IMR-90 (cell line): ENCODE measurements around the gene SAMM50. TPM values are rescaled to one million over a fixed set of nuclear protein-coding genes. Genes with fewer than 3 reads are reported as not detected.

Experiments used
- ATAC-seq: fragments of 200-7000 bp; cut with Tn5 transposase; 2 replicates; pipeline ENCODE4 v1.9.1; 2020; ENCODE audit warnings: low read depth, mild to moderate bottlenecking, moderate library complexity
- BruUV-seq: library from RNA; stranded (reverse); fragments of 400-500 nt; replicated peaks from 2 replicates; lab custom pipeline; 2021; lab: Mats Ljungman, UMichigan
- CTCF ChIA-PET: fragments of 300-600 bp; formaldehyde crosslinking; extraction: SDS; loops from one replicate; lab custom pipeline; 2021; ENCODE audit warnings: antibody characterized with exemption; lab: Yijun Ruan, JAX
- POLR2A ChIA-PET: fragments of 300-600 bp; sonication (Branson Sonifier 250); formaldehyde crosslinking; loops from one replicate; lab custom pipeline; 2022; ENCODE audit warnings: antibody characterized with exemption; ENCODE audit not compliant: unreplicated experiment; lab: Charles Lee
- DNase-seq: peaks from one replicate; pipeline ENCODE4 v3.0.0; 2013
- H2AFZ ChIP-seq: replicated peaks from 2 replicates; pipeline ENCODE3; 2013; ENCODE audit warnings: low read length, mild to moderate bottlenecking; ENCODE audit not compliant: poor library complexity
- H2AK5ac ChIP-seq: 2 replicates; pipeline ENCODE4 v1.6.1; 2013; ENCODE audit warnings: low read depth, low read length, inconsistent platforms
- H2AK9ac ChIP-seq: replicated peaks from 2 replicates; pipeline ENCODE3; 2013; ENCODE audit warnings: mild to moderate bottlenecking, low read depth, low read length, moderate library complexity; ENCODE audit not compliant: poor library complexity
- H2BK120ac ChIP-seq: 2 replicates; pipeline ENCODE4 v1.6.1; 2013; ENCODE audit warnings: low read depth, low read length, inconsistent platforms
- H2BK15ac ChIP-seq: 3 replicates; pipeline ENCODE4 v1.6.1; 2013; ENCODE audit warnings: low read depth, low read length, inconsistent platforms
- H2BK20ac ChIP-seq: 2 replicates; pipeline ENCODE4 v1.6.1; 2013; ENCODE audit warnings: low read depth, mild to moderate bottlenecking, inconsistent platforms, low read length, moderate library complexity
- H2BK5ac ChIP-seq: 2 replicates; pipeline ENCODE4 v1.6.1; 2013; ENCODE audit warnings: mild to moderate bottlenecking, low read depth, low read length, inconsistent platforms; ENCODE audit not compliant: poor library complexity, severe bottlenecking
- H3K14ac ChIP-seq: replicated peaks from 2 replicates; pipeline ENCODE4 v1.6.1; 2013; ENCODE audit warnings: low read depth, low read length, inconsistent platforms
- H3K18ac ChIP-seq: 2 replicates; pipeline ENCODE4 v1.6.1; 2013; ENCODE audit warnings: low read depth, low read length, control low read depth
- H3K23ac ChIP-seq: 2 replicates; pipeline ENCODE4 v1.6.1; 2013; ENCODE audit warnings: low read depth, low read length, inconsistent platforms
- H3K27ac ChIP-seq: 2 replicates; pipeline ENCODE4 v1.5.1; 2013; ENCODE audit warnings: mild to moderate bottlenecking, control low read depth, low read length; ENCODE audit not compliant: insufficient read depth
- H3K27me3 ChIP-seq: 2 replicates; pipeline ENCODE4 v1.6.1; 2013; ENCODE audit warnings: low read length; ENCODE audit not compliant: control insufficient read depth, insufficient read depth
- H3K36me3 ChIP-seq: 2 replicates; pipeline ENCODE4 v1.6.1; 2013; ENCODE audit warnings: low read length, mixed read lengths; ENCODE audit not compliant: control insufficient read depth, insufficient read depth
- H3K4ac ChIP-seq: 2 replicates; pipeline ENCODE4 v1.6.1; 2013; ENCODE audit warnings: low read depth, low read length, inconsistent platforms
- H3K4me1 ChIP-seq: 2 replicates; pipeline ENCODE4 v1.6.1; 2013; ENCODE audit warnings: low read length, mixed read lengths; ENCODE audit not compliant: control insufficient read depth, insufficient read depth
- H3K4me2 ChIP-seq: 2 replicates; pipeline ENCODE4 v1.6.1; 2013; ENCODE audit warnings: low read depth, mild to moderate bottlenecking, control low read depth, low read length, moderate library complexity
- H3K4me3 ChIP-seq: 2 replicates; pipeline ENCODE4 v1.5.1; 2013; ENCODE audit warnings: low read depth, mild to moderate bottlenecking, control low read depth, low read length, moderate library complexity; ENCODE audit not compliant: insufficient read depth
- H3K56ac ChIP-seq: 2 replicates; pipeline ENCODE4 v1.6.1; 2013; ENCODE audit warnings: low read length, inconsistent platforms; ENCODE audit not compliant: insufficient read depth; ENCODE audit errors: extremely low read depth
- H3K79me1 ChIP-seq, 2 experiments: 2 replicates each; pipeline ENCODE4 v1.6.1; 2013; ENCODE audit warnings: low read length in 2 of 2, inconsistent platforms in 1 of 2, low read depth in 1 of 2
- H3K9ac ChIP-seq: 2 replicates; pipeline ENCODE4 v1.6.1; 2013; ENCODE audit warnings: low read depth, low read length, control low read depth
- H3K9me1 ChIP-seq: 2 replicates; pipeline ENCODE4 v1.6.1; 2013; ENCODE audit warnings: low read length, inconsistent platforms; ENCODE audit not compliant: insufficient read depth
- H3K9me3 ChIP-seq: 2 replicates; pipeline ENCODE4 v1.6.1; 2013; ENCODE audit warnings: low read length; ENCODE audit not compliant: control insufficient read depth, insufficient read depth
- H4K20me1 ChIP-seq: 2 replicates; pipeline ENCODE4 v1.6.1; 2013; ENCODE audit warnings: low read length, inconsistent platforms; ENCODE audit not compliant: insufficient read depth
- H4K5ac ChIP-seq: 2 replicates; pipeline ENCODE4 v1.6.1; 2013; ENCODE audit warnings: mild to moderate bottlenecking, low read depth, low read length, control low read depth
- H4K8ac ChIP-seq, 2 experiments: 2 replicates each; pipeline ENCODE4 v1.6.1; 2013; ENCODE audit warnings: low read depth in 2 of 2, low read length in 2 of 2, control low read depth in 1 of 2, inconsistent platforms in 1 of 2
- H4K91ac ChIP-seq: 2 replicates; pipeline ENCODE4 v1.6.1; 2013; ENCODE audit warnings: low read depth, low read length, inconsistent platforms; ENCODE audit not compliant: insufficient read depth
- BHLHE40 ChIP-seq: fragments of 150-350 bp; IDR thresholded peaks from 2 replicates; pipeline ENCODE4 v1.6.1; 2016; ENCODE audit warnings: mild to moderate bottlenecking, low read depth, low read length
- CEBPB ChIP-seq: IDR thresholded peaks from 2 replicates; pipeline ENCODE4 v1.6.1; 2012; ENCODE audit warnings: low read depth, low read length, improper control_type of control experiment
- CHD1 ChIP-seq: IDR thresholded peaks from 2 replicates; pipeline ENCODE4 v1.6.1; 2012; ENCODE audit warnings: low read depth, low read length, improper control_type of control experiment
- CTCF ChIP-seq: conservative IDR thresholded peaks from 2 replicates; pipeline ENCODE4 v1.5.1; 2012; ENCODE audit warnings: mild to moderate bottlenecking, low read depth, low read length, improper control_type of control experiment
- FOS ChIP-seq: fragments of 150-350 bp; IDR thresholded peaks from 2 replicates; pipeline ENCODE4 v1.6.1; 2016; ENCODE audit warnings: low read depth, low read length
- MAFK ChIP-seq: IDR thresholded peaks from 2 replicates; pipeline ENCODE4 v1.6.1; 2012; ENCODE audit warnings: low read depth, low read length, improper control_type of control experiment
- MAZ ChIP-seq: IDR thresholded peaks from 2 replicates; pipeline ENCODE4 v1.6.1; 2012; ENCODE audit warnings: low read depth, mild to moderate bottlenecking, low read length, improper control_type of control experiment, moderate library complexity, borderline replicate concordance
- MXI1 ChIP-seq: IDR thresholded peaks from 2 replicates; pipeline ENCODE4 v1.6.1; 2012; ENCODE audit warnings: low read depth, mild to moderate bottlenecking, low read length, moderate library complexity, borderline replicate concordance
- NFE2L2 ChIP-seq: fragments of 150-350 bp; IDR thresholded peaks from 2 replicates; pipeline ENCODE4 v1.6.1; 2016; ENCODE audit warnings: low read depth, mild to moderate bottlenecking, low read length
- POLR2A ChIP-seq: IDR thresholded peaks from 2 replicates; pipeline ENCODE4 v1.6.1; 2012; ENCODE audit warnings: mild to moderate bottlenecking, low read depth, low read length
- RAD21 ChIP-seq: IDR thresholded peaks from 2 replicates; pipeline ENCODE4 v1.6.1; 2012; ENCODE audit warnings: low read length, improper control_type of control experiment
- RCOR1 ChIP-seq: IDR thresholded peaks from 2 replicates; pipeline ENCODE4 v1.6.1; 2012; ENCODE audit warnings: mild to moderate bottlenecking, low read length, improper control_type of control experiment; ENCODE audit not compliant: insufficient replicate concordance
- RFX5 ChIP-seq: IDR thresholded peaks from 2 replicates; pipeline ENCODE4 v1.8.0; 2012; ENCODE audit warnings: low read depth, mild to moderate bottlenecking, low read length, moderate library complexity
- SMC3 ChIP-seq: fragments of 150-350 bp; IDR thresholded peaks from 2 replicates; pipeline ENCODE4 v1.6.1; 2016; ENCODE audit warnings: low read depth, mild to moderate bottlenecking, antibody characterized with exemption, low read length, moderate library complexity
- USF2 ChIP-seq: fragments of 150-350 bp; IDR thresholded peaks from 2 replicates; pipeline ENCODE4 v1.6.1; 2017; ENCODE audit warnings: mild to moderate bottlenecking, antibody characterized with exemption, low read length, low read depth
- WGBS, 2 experiments: methylation state at CpG; one replicate each; pipeline versions ENCODE4 v1.1.5 to v1.1.7; 2013; ENCODE audit warnings: missing lambda C conversion rate in 2 of 2; ENCODE audit not compliant: insufficient read length in 1 of 2; ENCODE audit errors: extremely low coverage in 2 of 2; 5-methylcytosine and 5-hydroxymethylcytosine counted together
- dilution Hi-C: fragments of 300-500 bp; cut with HindIII; formaldehyde crosslinking; loops from one replicate; pipeline ENCODE4 v1.14.3; 2018; ENCODE audit warnings: low sequenced_read_pairs; ENCODE audit not compliant: unreplicated experiment
- in situ Hi-C: fragments of 300-500 bp; cut with MboI; formaldehyde crosslinking; loops from 3 replicates; pipeline ENCODE4 v1.14.3; 2019; ENCODE audit warnings: low sequenced_read_pairs, inconsistent platforms, mixed read lengths
- intact Hi-C: fragments of 100-400 bp; cut with micrococcal nuclease; formaldehyde crosslinking; loops from 2 replicates; pipeline ENCODE4 v1.10.0; 2022
- polyA plus RNA-seq, 3 experiments: library from polyadenylated mRNA; depleted of rRNA; stranded (reverse); fragments of >200 nt; gene quantifications; 2 replicates each; pipeline ENCODE4 v1.2.3, GENCODE V29; 2012; ENCODE audit warnings: low replicate concordance in 1 of 3
- total RNA-seq: library from RNA; depleted of rRNA; stranded (reverse); fragments of >200 nt; gene quantifications from 2 replicates; pipeline ENCODE4 v1.2.3, GENCODE V29; 2012
- TF ChIP-seq, protein P1 (sequence below): fragments of 150-350 bp; IDR thresholded peaks from 2 replicates; pipeline ENCODE4 v1.6.1; 2016; ENCODE audit warnings: low read depth, mild to moderate bottlenecking, low read length, moderate library complexity, borderline replicate concordance

The SAMM50 gene
- total and polyA plus RNA-seq, 2 of the 4 experiments (the other 2 are of a cell fraction): 40.6 to 43.7 TPM

GRCh38 chr22:43972931-43973462, 17.8 kb downstream of the SAMM50 start:
- TF ChIP-seq MAFK (no peak), USF2 (no peak), CEBPB (no peak), FOS (no peak), NFE2L2 (no peak), BHLHE40 (no peak), RFX5 (no peak), MXI1 (no peak), POLR2A (no peak), RAD21 (no peak), RCOR1 (no peak), MAZ (no peak), CHD1 (no peak), CTCF (no peak), SMC3 (no peak)
- TF ChIP-seq, protein P1, sequence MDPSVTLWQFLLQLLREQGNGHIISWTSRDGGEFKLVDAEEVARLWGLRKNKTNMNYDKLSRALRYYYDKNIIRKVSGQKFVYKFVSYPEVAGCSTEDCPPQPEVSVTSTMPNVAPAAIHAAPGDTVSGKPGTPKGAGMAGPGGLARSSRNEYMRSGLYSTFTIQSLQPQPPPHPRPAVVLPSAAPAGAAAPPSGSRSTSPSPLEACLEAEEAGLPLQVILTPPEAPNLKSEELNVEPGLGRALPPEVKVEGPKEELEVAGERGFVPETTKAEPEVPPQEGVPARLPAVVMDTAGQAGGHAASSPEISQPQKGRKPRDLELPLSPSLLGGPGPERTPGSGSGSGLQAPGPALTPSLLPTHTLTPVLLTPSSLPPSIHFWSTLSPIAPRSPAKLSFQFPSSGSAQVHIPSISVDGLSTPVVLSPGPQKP: no peak
- Histone ChIP-seq H2BK5ac (no peak overlapping the region), H2AFZ (no peak overlapping the region), H3K9ac (no peak overlapping the region), H3K18ac (no peak overlapping the region), H4K5ac (no peak overlapping the region), H3K36me3 (peaks cover 72% of the 10 kb centered on the region), H3K9me1 (no peaks in the 10 kb centered on the region), H4K91ac (no peak overlapping the region), H3K9me3 (no peaks in the 10 kb centered on the region), H3K4me3 (no peak overlapping the region), H3K79me1 (peaks cover 5 to 7% of the 10 kb centered on the region in 2 experiments), H3K4me2 (no peak overlapping the region), H3K23ac (no peak overlapping the region), H3K4ac (no peak overlapping the region), H3K14ac (no peak overlapping the region), H3K27me3 (no peaks in the 10 kb centered on the region), H4K8ac (no peak overlapping the region), H3K4me1 (no peaks in the 10 kb centered on the region), H2BK20ac (no peak overlapping the region), H3K56ac (no peak overlapping the region), H4K20me1 (no peaks in the 10 kb centered on the region; the same call in none of the 2 replicates), H2AK9ac (no peak overlapping the region), H3K27ac (no peak overlapping the region), H2BK15ac (no peak overlapping the region), H2AK5ac (no peak overlapping the region), H2BK120ac (no peak overlapping the region)
- WGBS, 2 experiments: 67% methylated on average over 1 of the region's 10 CpGs; no CpG with 5 or more reads in 1 of the 2 experiments
- DNase-seq (no peak), ATAC-seq (no peak)
- BruUV-seq: no TSS peak
- in situ Hi-C loops: no loop called here
- dilution Hi-C loops: no loop called here
- intact Hi-C loops: no loop called here
- POLR2A ChIA-PET: no interaction called here
- CTCF ChIA-PET: interaction anchor here (0.9 to 1.0 kb wide), 3 partner anchors 15 to 28 kb away, joined by 3 to 4 read pairs (median 3); no protein-coding TSS in a partner anchor
